GM12878 (cell line): ENCODE measurements around the gene SLC34A1. TPM values are rescaled to one million over a fixed set of nuclear protein-coding genes. Genes with fewer than 3 reads are reported as not detected.

Experiments
- BCLAF1 ChIP-seq: fragments of 450-650 bp; IDR thresholded peaks from 2 replicates; pipeline ENCODE4 v1.6.1; 2017; ENCODE audit warnings: antibody characterized with exemption, mild to moderate bottlenecking, moderate library complexity
- BRCA1 ChIP-seq: IDR thresholded peaks from 2 replicates; pipeline ENCODE4 v1.6.1; 2011; ENCODE audit warnings: low read depth, low read length, improper control_type of control experiment
- CHD2 ChIP-seq: IDR thresholded peaks from 2 replicates; pipeline ENCODE4 v1.6.1; 2011; ENCODE audit warnings: low read depth, low read length, improper control_type of control experiment, borderline replicate concordance
- CHD4 ChIP-seq: fragments of 200-600 bp; sonication (generic); IDR thresholded peaks from 2 replicates; pipeline ENCODE4 v1.6.1; 2016; ENCODE audit warnings: mild to moderate bottlenecking
- EED ChIP-seq: sonication (generic); IDR thresholded peaks from 2 replicates; pipeline ENCODE4 v1.6.1; 2016; ENCODE audit warnings: antibody characterized with exemption, low read depth
- EZH2 ChIP-seq: IDR thresholded peaks from 2 replicates; pipeline ENCODE4 v1.6.1; 2012; ENCODE audit warnings: low read depth, mild to moderate bottlenecking, control low read depth, inconsistent platforms, low read length, borderline replicate concordance; ENCODE audit not compliant: control insufficient read depth
- FOS ChIP-seq: IDR thresholded peaks from 3 replicates; pipeline ENCODE4 v1.6.1; 2011; ENCODE audit warnings: borderline replicate concordance; ENCODE audit not compliant: insufficient read length; ENCODE audit errors: extremely low read depth
- JUNB ChIP-seq: IDR thresholded peaks from 2 replicates; pipeline ENCODE4 v1.6.1; 2016; ENCODE audit warnings: antibody characterized with exemption, mild to moderate bottlenecking
- KAT2A ChIP-seq: conservative IDR thresholded peaks from 2 replicates; pipeline ENCODE4 v1.6.1; 2011; ENCODE audit warnings: low read depth, low read length; ENCODE audit not compliant: control insufficient read depth
- MYC ChIP-seq: IDR thresholded peaks from 2 replicates; pipeline ENCODE4 v1.6.1; 2011; ENCODE audit warnings: mild to moderate bottlenecking, low read length, moderate library complexity, inconsistent platforms; ENCODE audit not compliant: insufficient read depth, insufficient replicate concordance, insufficient read length, severe bottlenecking
- NR2C1 ChIP-seq: fragments of 450-650 bp; IDR thresholded peaks from 2 replicates; pipeline ENCODE4 v1.6.1; 2017; ENCODE audit warnings: antibody characterized with exemption, mild to moderate bottlenecking, moderate library complexity
- NR2F1 ChIP-seq: fragments of 450-650 bp; conservative IDR thresholded peaks from 2 replicates; pipeline ENCODE4 v1.6.1; 2017; ENCODE audit warnings: mild to moderate bottlenecking
- PAX5 ChIP-seq: IDR thresholded peaks from 2 replicates; pipeline ENCODE4 v1.6.1; 2011; ENCODE audit warnings: low read depth, low read length, borderline replicate concordance
- SKIL ChIP-seq: fragments of 450-650 bp; IDR thresholded peaks from 2 replicates; pipeline ENCODE4 v1.6.1; 2017; ENCODE audit warnings: mild to moderate bottlenecking, low read depth, inconsistent platforms; ENCODE audit not compliant: poor library complexity, severe bottlenecking
- SMAD5 ChIP-seq: IDR thresholded peaks from 2 replicates; pipeline ENCODE4 v1.6.1; 2016; ENCODE audit warnings: antibody characterized with exemption, low read depth
- SUPT20H ChIP-seq: IDR thresholded peaks from 2 replicates; pipeline ENCODE4 v1.6.1; 2011; ENCODE audit warnings: low read depth, mild to moderate bottlenecking, low read length, moderate library complexity, borderline replicate concordance; ENCODE audit not compliant: control insufficient read depth
- TCF3 ChIP-seq: IDR thresholded peaks from 2 replicates; pipeline ENCODE4 v1.6.1; 2012; ENCODE audit warnings: low read depth, mild to moderate bottlenecking, low read length, borderline replicate concordance; ENCODE audit not compliant: insufficient read depth
- YY1 ChIP-seq: IDR thresholded peaks from 2 replicates; pipeline ENCODE4 v1.6.1; 2011; ENCODE audit warnings: low read depth, mild to moderate bottlenecking, low read length
- ZBTB40 ChIP-seq: fragments of 450-650 bp; IDR thresholded peaks from 2 replicates; pipeline ENCODE4 v1.6.1; 2016; ENCODE audit warnings: mild to moderate bottlenecking, moderate library complexity, borderline replicate concordance
- ZNF217 ChIP-seq: fragments of 450-650 bp; IDR thresholded peaks from 2 replicates; pipeline ENCODE4 v1.6.1; 2017; ENCODE audit warnings: antibody characterized with exemption, mild to moderate bottlenecking
- ZNF622 ChIP-seq: fragments of 450-650 bp; IDR thresholded peaks from 2 replicates; pipeline ENCODE4 v1.6.1; 2017; ENCODE audit warnings: mild to moderate bottlenecking, inconsistent platforms
- ZZZ3 ChIP-seq: IDR thresholded peaks from 2 replicates; pipeline ENCODE4 v1.6.1; 2011; ENCODE audit warnings: low read depth; ENCODE audit not compliant: control insufficient read depth, insufficient read length
- polyA plus RNA-seq, 11 experiments: library from polyadenylated mRNA; depleted of rRNA in 4 of 11; unstranded in 6 of 11; stranded (reverse) in 5 of 11; fragments of >200 nt; fragmentation: Nextera tagmentation in 4 of 11; fragmentation: Illumina TruSeq in 1 of 11; extraction: Ambion mirVana in 4 of 11; extraction: Trizol in 1 of 11; gene quantifications; 1 replicate in 1 of 11; 2 replicates in 10 of 11; pipeline versions ENCODE4 v1.2.1 to v1.2.3, GENCODE V29; 2011 to 2016; ENCODE audit warnings: inconsistent platforms in 2 of 11, missing spikeins in 2 of 11, low read depth in 1 of 11
- total RNA-seq, 4 experiments: library from RNA; depleted of rRNA in 3 of 4; stranded (reverse); fragments of >200 nt in 3 of 4; fragmentation: Illumina TruSeq in 1 of 4; extraction: Trizol in 1 of 4; gene quantifications; 2 replicates each; pipeline versions ENCODE4 v1.2.1 to v1.2.3, GENCODE V29; 2013 to 2021

Gene SLC34A1
- total and polyA plus RNA-seq, 10 of the 15 experiments (the other 5 are each of a cell fraction or from before 2014, with no cell fraction given), result 0.03 to 0.14 (median 0.09) TPM; not detected in 2

- TF ChIP-seq KAT2A (no peak), EZH2 (no peak), BCLAF1 (no peak), JUNB (peak; percentile 46; the same call in 1 of the 2 replicates), ZNF622 (no peak), ZBTB40 (no peak), ZNF217 (no peak), PAX5 (0 out of 2 replicates have a peak, but pooled peaks have one; percentile 5), YY1 (no peak), SUPT20H (no peak), CHD2 (no peak), CHD4 (no peak), MYC (no peak), SMAD5 (no peak), EED (peak; percentile 53; the same call in 1 of the 2 replicates), TCF3 (no peak), BRCA1 (no peak), ZZZ3 (no peak), FOS (no peak), NR2F1 (0 out of 2 replicates have a peak, but pooled peaks have one; percentile 19), SKIL (peak; percentile 19), NR2C1 (no peak)
Measured at GRCh38 chr5:177412603-177413233, 28.5 kb downstream of the SLC34A1 start (continued).
